Measurements from ENCODE around the gene CHD6.

DNA sequence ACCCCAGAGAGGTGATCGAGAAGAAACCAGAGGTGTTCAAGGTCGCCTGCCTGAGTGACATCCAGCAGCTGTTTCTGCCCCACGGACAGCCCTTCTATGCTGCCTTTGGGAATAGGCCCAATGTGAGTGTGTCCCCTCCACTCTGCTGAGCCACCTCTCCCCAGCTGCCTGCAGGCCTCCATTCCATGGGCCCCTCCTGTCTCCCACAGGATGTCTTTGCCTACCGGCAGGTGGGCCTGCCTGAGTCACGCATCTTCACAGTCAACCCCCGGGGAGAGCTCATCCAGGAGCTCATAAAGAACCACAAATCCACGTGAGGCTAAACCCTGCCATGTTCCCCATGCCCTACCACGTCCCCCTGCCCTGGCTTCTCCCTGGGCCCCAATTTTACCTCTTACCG lies 259.9 kb downstream of the CHD6 start:
- TF ChIP-seq, protein P1, sequence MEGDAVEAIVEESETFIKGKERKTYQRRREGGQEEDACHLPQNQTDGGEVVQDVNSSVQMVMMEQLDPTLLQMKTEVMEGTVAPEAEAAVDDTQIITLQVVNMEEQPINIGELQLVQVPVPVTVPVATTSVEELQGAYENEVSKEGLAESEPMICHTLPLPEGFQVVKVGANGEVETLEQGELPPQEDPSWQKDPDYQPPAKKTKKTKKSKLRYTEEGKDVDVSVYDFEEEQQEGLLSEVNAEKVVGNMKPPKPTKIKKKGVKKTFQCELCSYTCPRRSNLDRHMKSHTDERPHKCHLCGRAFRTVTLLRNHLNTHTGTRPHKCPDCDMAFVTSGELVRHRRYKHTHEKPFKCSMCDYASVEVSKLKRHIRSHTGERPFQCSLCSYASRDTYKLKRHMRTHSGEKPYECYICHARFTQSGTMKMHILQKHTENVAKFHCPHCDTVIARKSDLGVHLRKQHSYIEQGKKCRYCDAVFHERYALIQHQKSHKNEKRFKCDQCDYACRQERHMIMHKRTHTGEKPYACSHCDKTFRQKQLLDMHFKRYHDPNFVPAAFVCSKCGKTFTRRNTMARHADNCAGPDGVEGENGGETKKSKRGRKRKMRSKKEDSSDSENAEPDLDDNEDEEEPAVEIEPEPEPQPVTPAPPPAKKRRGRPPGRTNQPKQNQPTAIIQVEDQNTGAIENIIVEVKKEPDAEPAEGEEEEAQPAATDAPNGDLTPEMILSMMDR (conservative IDR thresholded peaks at IDR 0.05; ENCODE audit: low read length): no peak
- TF ChIP-seq EZH2phosphoT487 (IDR thresholded peaks at IDR 0.05; ENCODE audit: borderline replicate concordance, low read depth, low read length): no peak

All from OCI-LY7 (cell line).